Measurements from ENCODE around the gene UTP14C.
"Not testable (repeated sequence)": the region's sequence is repeated elsewhere in the genome, so short reads cannot be mapped to it uniquely, and the experiment has no call there.

Gene UTP14C

GRCh38 chr13:52051400-52051799 is 26.9 kb downstream of the UTP14C start:
- Histone ChIP-seq H3K27me3 (ENCODE audit: control insufficient read depth, insufficient read depth, low read length) (no peaks in the 10 kb centered on the region), H3K9ac (ENCODE audit: low read depth, low read length) (no peak overlapping the region), H3K36me3 (ENCODE audit: control insufficient read depth, insufficient read depth, low read length) (no peaks in the 10 kb centered on the region), H3K4me3 (ENCODE audit: low read depth, low read length) (no peak overlapping the region), H3K4me1 (ENCODE audit: control insufficient read depth, insufficient read depth, low read length) (peaks cover 12% of the 10 kb centered on the region; the same call in 1 of the 2 replicates), H3K9me3 (ENCODE audit: control insufficient read depth, insufficient read depth, low read length) (no peaks in the 10 kb centered on the region), H3K27ac (ENCODE audit: low read depth, low read length) (no peak overlapping the region)

- Histone ChIP-seq H3K27me3 (ENCODE audit: control insufficient read depth, insufficient read depth, low read length) (no peaks in the 10 kb centered on the region), H3K9ac (ENCODE audit: low read depth, low read length) (no peak overlapping the region), H3K4me3 (ENCODE audit: low read depth, low read length) (no peak overlapping the region), H3K4me1 (ENCODE audit: control insufficient read depth, insufficient read depth, low read length) (peaks cover 12% of the 10 kb centered on the region; the same call in 1 of the 2 replicates), H3K27ac (ENCODE audit: low read depth, low read length) (no peak overlapping the region), H3K36me3 (ENCODE audit: control insufficient read depth, insufficient read depth, low read length) (no peaks in the 10 kb centered on the region), H3K9me3 (ENCODE audit: control insufficient read depth, insufficient read depth, low read length) (no peaks in the 10 kb centered on the region)
Observed at GRCh38 chr13:52053460-52053859, 29.0 kb downstream of the UTP14C start.

- H3K4me3 ChIP-seq (ENCODE audit: low read depth, low read length); H3K9ac ChIP-seq (ENCODE audit: low read depth, low read length); H3K4me1 ChIP-seq (ENCODE audit: control insufficient read depth, insufficient read depth, low read length); H3K27me3 ChIP-seq (ENCODE audit: control insufficient read depth, insufficient read depth, low read length); H3K27ac ChIP-seq (ENCODE audit: low read depth, low read length); H3K36me3 ChIP-seq (ENCODE audit: control insufficient read depth, insufficient read depth, low read length): not testable (repeated sequence)
- H3K9me3 ChIP-seq (ENCODE audit: control insufficient read depth, insufficient read depth, low read length), result peaks cover 18% of the 10 kb centered on the region
Observed at GRCh38 chr13:52061064-52061463, 36.6 kb downstream of the UTP14C start.

GRCh38 chr13:52061587-52061986 is 37.1 kb downstream of the UTP14C start:
- no peaks in the 10 kb centered on the region for H3K4me1 ChIP-seq (ENCODE audit: control insufficient read depth, insufficient read depth, low read length)
- no peak overlapping the region for H3K27ac ChIP-seq (ENCODE audit: low read depth, low read length)
- no peaks in the 10 kb centered on the region for H3K27me3 ChIP-seq (ENCODE audit: control insufficient read depth, insufficient read depth, low read length)
- no peak overlapping the region for H3K4me3 ChIP-seq (ENCODE audit: low read depth, low read length)
- peaks cover 20% of the 10 kb centered on the region for H3K9me3 ChIP-seq (ENCODE audit: control insufficient read depth, insufficient read depth, low read length)
- H3K9ac ChIP-seq (ENCODE audit: low read depth, low read length), result no peak overlapping the region
- H3K36me3 ChIP-seq (ENCODE audit: control insufficient read depth, insufficient read depth, low read length), result no peaks in the 10 kb centered on the region

GRCh38 chr13:52067237-52067636 is 42.7 kb downstream of the UTP14C start:
- Histone ChIP-seq H3K4me1 (ENCODE audit: control insufficient read depth, insufficient read depth, low read length) (no peaks in the 10 kb centered on the region), H3K4me3 (ENCODE audit: low read depth, low read length) (no peak overlapping the region), H3K9me3 (ENCODE audit: control insufficient read depth, insufficient read depth, low read length) (peaks cover 41% of the 10 kb centered on the region), H3K36me3 (ENCODE audit: control insufficient read depth, insufficient read depth, low read length) (no peaks in the 10 kb centered on the region), H3K9ac (ENCODE audit: low read depth, low read length) (no peak overlapping the region), H3K27ac (ENCODE audit: low read depth, low read length) (no peak overlapping the region), H3K27me3 (ENCODE audit: control insufficient read depth, insufficient read depth, low read length) (no peaks in the 10 kb centered on the region)

GRCh38 chr13:52070929-52071523 is 46.5 kb downstream of the UTP14C start:
- no peaks in the 10 kb centered on the region for H3K36me3 ChIP-seq (ENCODE audit: control insufficient read depth, insufficient read depth, low read length)
- no peaks in the 10 kb centered on the region for H3K4me1 ChIP-seq (ENCODE audit: control insufficient read depth, insufficient read depth, low read length)
- H3K27ac ChIP-seq (ENCODE audit: low read depth, low read length), result no peak overlapping the region
- no peak overlapping the region for H3K9ac ChIP-seq (ENCODE audit: low read depth, low read length)
- no peak overlapping the region for H3K4me3 ChIP-seq (ENCODE audit: low read depth, low read length)
- no peaks in the 10 kb centered on the region for H3K27me3 ChIP-seq (ENCODE audit: control insufficient read depth, insufficient read depth, low read length)
- peaks cover 37% of the 10 kb centered on the region for H3K9me3 ChIP-seq (ENCODE audit: control insufficient read depth, insufficient read depth, low read length)
